Measurements from ENCODE around the gene WDR19.
"Not testable (repeated sequence)": the region's sequence is repeated elsewhere in the genome, so short reads cannot be mapped to it uniquely, and the experiment has no call there.

WDR19 gene

DNA sequence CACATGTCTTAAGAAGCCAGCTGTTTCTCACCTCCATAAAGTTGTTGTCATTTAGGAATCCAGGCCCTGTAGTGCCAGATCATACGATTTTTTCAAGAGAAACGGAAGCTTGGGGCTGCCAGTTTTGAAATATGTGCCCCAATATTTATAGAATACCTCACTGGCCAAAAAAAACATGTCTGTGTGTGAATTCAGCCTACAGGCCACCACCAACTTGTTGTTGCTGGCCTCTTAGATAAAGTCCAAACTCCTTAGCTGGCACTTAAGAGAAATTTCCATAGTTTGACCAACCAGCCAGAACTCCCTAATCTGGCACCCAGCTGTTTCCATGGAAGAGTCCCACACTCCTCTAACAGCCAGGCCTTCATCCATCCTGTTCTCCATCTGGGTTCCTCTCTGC lies 74.1 kb downstream of the WDR19 start:
- no peaks in the 10 kb centered on the region for H3K36me3 ChIP-seq (ENCODE audit: insufficient read depth)
- no peak overlapping the region for H3K4me2 ChIP-seq
- TF ChIP-seq, protein P1, sequence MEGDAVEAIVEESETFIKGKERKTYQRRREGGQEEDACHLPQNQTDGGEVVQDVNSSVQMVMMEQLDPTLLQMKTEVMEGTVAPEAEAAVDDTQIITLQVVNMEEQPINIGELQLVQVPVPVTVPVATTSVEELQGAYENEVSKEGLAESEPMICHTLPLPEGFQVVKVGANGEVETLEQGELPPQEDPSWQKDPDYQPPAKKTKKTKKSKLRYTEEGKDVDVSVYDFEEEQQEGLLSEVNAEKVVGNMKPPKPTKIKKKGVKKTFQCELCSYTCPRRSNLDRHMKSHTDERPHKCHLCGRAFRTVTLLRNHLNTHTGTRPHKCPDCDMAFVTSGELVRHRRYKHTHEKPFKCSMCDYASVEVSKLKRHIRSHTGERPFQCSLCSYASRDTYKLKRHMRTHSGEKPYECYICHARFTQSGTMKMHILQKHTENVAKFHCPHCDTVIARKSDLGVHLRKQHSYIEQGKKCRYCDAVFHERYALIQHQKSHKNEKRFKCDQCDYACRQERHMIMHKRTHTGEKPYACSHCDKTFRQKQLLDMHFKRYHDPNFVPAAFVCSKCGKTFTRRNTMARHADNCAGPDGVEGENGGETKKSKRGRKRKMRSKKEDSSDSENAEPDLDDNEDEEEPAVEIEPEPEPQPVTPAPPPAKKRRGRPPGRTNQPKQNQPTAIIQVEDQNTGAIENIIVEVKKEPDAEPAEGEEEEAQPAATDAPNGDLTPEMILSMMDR (conservative IDR thresholded peaks at IDR 0.05; ENCODE audit: low read depth, low read length): no peak
- no peak overlapping the region for H2AFZ ChIP-seq (ENCODE audit: low read depth)
- no peaks in the 10 kb centered on the region for H3K27me3 ChIP-seq (ENCODE audit: insufficient read depth, low read depth)
- no peak overlapping the region for H3K27ac ChIP-seq
- no peaks in the 10 kb centered on the region for H3K4me1 ChIP-seq (ENCODE audit: low read depth, poor library complexity, severe bottlenecking)
- no peak overlapping the region for H3K9ac ChIP-seq
- H3K4me3 ChIP-seq (IDR thresholded peaks at IDR 0.05; ENCODE audit: insufficient read depth, low read depth, low read length): no peak overlapping the region
- no peaks in the 10 kb centered on the region for H3K79me2 ChIP-seq (ENCODE audit: insufficient read depth, low read depth)
- H4K20me1 ChIP-seq (ENCODE audit: insufficient read depth): no peaks in the 10 kb centered on the region

DNA sequence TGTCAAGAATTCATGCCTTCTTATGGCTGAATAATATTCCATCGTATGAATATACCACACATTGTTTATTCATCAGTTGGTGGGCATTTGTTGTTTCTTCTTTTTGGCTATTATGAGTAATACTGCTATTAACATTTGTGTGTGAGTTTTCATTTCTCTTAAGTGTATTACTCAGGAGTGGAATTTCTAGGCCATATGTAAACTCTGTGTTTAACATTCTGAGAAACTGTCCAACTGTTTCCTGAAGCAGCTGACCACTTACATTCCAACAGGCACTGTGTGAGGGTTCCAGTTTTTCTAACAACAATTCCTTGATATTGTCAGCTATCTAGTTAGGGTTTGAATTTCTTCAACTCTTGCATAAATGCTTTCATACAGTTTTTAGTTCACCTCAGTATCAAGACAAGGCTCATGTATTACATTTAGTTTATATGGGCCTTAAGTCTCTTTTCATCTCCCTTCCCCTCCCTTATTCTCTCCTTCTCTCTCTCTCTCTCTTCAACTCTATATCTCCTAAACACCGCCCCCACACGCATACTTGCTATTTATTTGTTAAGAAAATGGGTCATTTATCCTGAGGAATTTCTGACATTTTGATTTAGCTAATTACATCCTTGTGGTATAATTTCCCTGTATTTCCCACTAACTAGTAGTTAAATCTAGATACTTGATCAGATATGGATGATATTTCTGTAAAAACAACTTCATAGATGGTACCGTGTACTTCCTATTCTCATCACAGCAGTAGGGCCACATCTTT lies 77.4 kb downstream of the WDR19 start:
- Histone ChIP-seq H3K9ac (no peak overlapping the region), H3K4me3 (IDR thresholded peaks at IDR 0.05; ENCODE audit: insufficient read depth, low read depth, low read length) (no peak overlapping the region), H3K27me3 (ENCODE audit: insufficient read depth, low read depth) (no peaks in the 10 kb centered on the region), H2AFZ (ENCODE audit: low read depth) (no peak overlapping the region), H4K20me1 (ENCODE audit: insufficient read depth) (no peaks in the 10 kb centered on the region), H3K27ac (no peak overlapping the region), H3K4me2 (no peak overlapping the region), H3K36me3 (ENCODE audit: insufficient read depth) (no peaks in the 10 kb centered on the region), H3K4me1 (ENCODE audit: low read depth, poor library complexity, severe bottlenecking) (no peaks in the 10 kb centered on the region), H3K79me2 (ENCODE audit: insufficient read depth, low read depth) (no peaks in the 10 kb centered on the region)
- TF ChIP-seq, protein P1 (conservative IDR thresholded peaks at IDR 0.05; ENCODE audit: low read depth, low read length): no peak

- TF ChIP-seq, protein P1 (conservative IDR thresholded peaks at IDR 0.05; ENCODE audit: low read depth, low read length): no peak
- H3K9ac ChIP-seq: no peak overlapping the region
- H3K4me2 ChIP-seq: no peak overlapping the region
- H3K27me3 ChIP-seq (ENCODE audit: insufficient read depth, low read depth): no peaks in the 10 kb centered on the region
- no peak overlapping the region for H3K4me3 ChIP-seq (IDR thresholded peaks at IDR 0.05; ENCODE audit: insufficient read depth, low read depth, low read length)
- no peaks in the 10 kb centered on the region for H3K4me1 ChIP-seq (ENCODE audit: low read depth, poor library complexity, severe bottlenecking)
- H3K27ac ChIP-seq: no peak overlapping the region
- H3K36me3 ChIP-seq (ENCODE audit: insufficient read depth): no peaks in the 10 kb centered on the region
- no peaks in the 10 kb centered on the region for H3K79me2 ChIP-seq (ENCODE audit: insufficient read depth, low read depth)
- H2AFZ ChIP-seq (ENCODE audit: low read depth): no peak overlapping the region
- H4K20me1 ChIP-seq (ENCODE audit: insufficient read depth): no peaks in the 10 kb centered on the region
Measured at GRCh38 chr4:39263895-39264294, 81.6 kb downstream of the WDR19 start.

DNA sequence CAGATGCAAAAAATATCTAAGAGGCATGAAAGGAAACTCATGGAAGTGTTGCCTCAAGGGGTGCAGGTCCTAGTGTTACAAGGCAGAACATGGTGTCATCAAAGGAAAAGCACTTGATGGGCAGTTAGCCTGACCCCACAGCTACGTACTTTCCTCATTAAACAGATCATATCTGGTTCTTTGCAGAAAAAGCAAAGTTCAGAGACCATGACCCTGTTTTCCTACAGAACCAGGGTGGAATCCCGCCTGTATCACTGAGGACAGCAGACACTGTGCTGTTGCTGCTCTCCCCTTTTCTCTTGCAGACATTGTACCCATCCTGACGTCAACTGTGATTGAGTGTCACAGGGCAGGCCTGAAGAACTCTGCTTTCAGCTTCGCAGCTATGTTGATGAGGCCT lies 92.2 kb downstream of the WDR19 start:
- Histone ChIP-seq H3K27ac (no peak overlapping the region), H3K4me2 (no peak overlapping the region), H3K79me2 (ENCODE audit: insufficient read depth, low read depth) (no peaks in the 10 kb centered on the region), H2AFZ (ENCODE audit: low read depth) (no peak overlapping the region), H3K4me1 (ENCODE audit: low read depth, poor library complexity, severe bottlenecking) (no peaks in the 10 kb centered on the region), H3K36me3 (ENCODE audit: insufficient read depth) (no peaks in the 10 kb centered on the region), H4K20me1 (ENCODE audit: insufficient read depth) (no peaks in the 10 kb centered on the region), H3K27me3 (ENCODE audit: insufficient read depth, low read depth) (no peaks in the 10 kb centered on the region), H3K4me3 (IDR thresholded peaks at IDR 0.05; ENCODE audit: insufficient read depth, low read depth, low read length) (no peak overlapping the region), H3K9ac (no peak overlapping the region)
- TF ChIP-seq, protein P1 (conservative IDR thresholded peaks at IDR 0.05; ENCODE audit: low read depth, low read length): no peak

- not testable (repeated sequence) for H3K4me2 ChIP-seq; H4K20me1 ChIP-seq (ENCODE audit: insufficient read depth); H2AFZ ChIP-seq (ENCODE audit: low read depth); H3K9ac ChIP-seq; H3K4me1 ChIP-seq (ENCODE audit: low read depth, poor library complexity, severe bottlenecking); H3K4me3 ChIP-seq (IDR thresholded peaks at IDR 0.05; ENCODE audit: insufficient read depth, low read depth, low read length); H3K79me2 ChIP-seq (ENCODE audit: insufficient read depth, low read depth); H3K27me3 ChIP-seq (ENCODE audit: insufficient read depth, low read depth); H3K27ac ChIP-seq; H3K36me3 ChIP-seq (ENCODE audit: insufficient read depth)
Measured at GRCh38 chr4:39277661-39278060, 95.3 kb downstream of the WDR19 start.

Measured in KMS-11 (cell line).